ENCODE measurements around the gene MGAT5.

Gene MGAT5

GRCh38 chr2:134254824-134255223, 952 bp downstream of the MGAT5 start:
- DNase-seq (ENCODE audit: low read depth) = no peak

- DNase-seq (ENCODE audit: low read depth) = no peak
Measured at GRCh38 chr2:134256956-134257355, 3.1 kb downstream of the MGAT5 start.

DNA sequence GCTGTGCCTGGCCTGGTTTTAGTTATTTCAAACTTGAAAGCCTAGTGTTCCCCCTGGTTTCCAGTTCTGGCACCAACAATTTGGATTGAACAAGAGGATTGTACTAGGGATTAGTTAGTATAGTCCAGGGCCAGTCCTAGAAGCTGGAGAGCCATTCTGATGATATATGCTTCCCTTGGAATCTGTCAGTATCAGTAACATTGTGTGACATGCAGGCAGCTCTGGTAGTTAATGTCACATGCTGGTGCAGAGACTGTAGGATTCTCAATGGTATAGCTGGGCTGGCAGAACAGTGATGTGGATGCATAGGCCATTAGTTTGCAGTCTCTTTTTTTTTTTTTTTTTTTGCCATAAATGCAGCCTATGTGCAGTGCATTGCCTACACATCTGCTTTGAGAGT, 3.6 kb downstream of the MGAT5 start:
- no peak for DNase-seq (ENCODE audit: low read depth)

DNA sequence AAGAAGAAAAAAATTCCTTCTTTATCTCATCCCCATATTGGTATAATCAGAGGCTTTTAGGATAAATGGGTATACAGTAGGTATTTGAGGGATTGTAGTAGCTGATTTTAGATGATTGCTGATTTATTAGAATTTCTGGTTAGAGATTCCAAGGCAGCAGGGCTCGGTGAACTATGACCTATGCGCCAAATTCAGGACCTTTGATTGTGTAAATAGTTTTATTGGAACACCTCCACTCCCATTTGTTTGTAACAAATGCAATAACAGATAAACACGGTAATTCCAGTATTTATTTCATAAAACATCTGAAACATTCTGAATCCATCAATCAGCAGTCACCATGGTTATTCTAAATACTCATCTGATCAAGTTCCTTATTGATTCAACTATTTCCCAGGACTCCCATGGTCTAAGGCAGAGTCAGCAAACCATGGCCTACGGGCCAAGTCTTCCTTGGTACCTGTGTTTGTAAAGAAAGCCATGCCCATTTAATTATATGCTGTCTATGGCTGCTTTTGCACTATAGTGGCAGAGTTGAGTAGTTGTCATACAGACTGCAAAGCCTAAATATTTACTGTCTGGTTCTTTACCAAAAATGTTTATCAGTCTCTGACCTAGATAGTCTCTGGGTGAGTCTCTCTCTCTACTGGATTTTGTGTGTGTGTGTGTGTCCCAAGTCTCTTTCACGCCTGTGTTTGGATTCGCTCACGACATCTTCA, 4.3 kb downstream of the MGAT5 start:
- no peak for DNase-seq (ENCODE audit: low read depth)

GRCh38 chr2:134258684-134259388, 5.0 kb downstream of the MGAT5 start:
- peak; percentile 17 for DNase-seq (ENCODE audit: low read depth)

DNA sequence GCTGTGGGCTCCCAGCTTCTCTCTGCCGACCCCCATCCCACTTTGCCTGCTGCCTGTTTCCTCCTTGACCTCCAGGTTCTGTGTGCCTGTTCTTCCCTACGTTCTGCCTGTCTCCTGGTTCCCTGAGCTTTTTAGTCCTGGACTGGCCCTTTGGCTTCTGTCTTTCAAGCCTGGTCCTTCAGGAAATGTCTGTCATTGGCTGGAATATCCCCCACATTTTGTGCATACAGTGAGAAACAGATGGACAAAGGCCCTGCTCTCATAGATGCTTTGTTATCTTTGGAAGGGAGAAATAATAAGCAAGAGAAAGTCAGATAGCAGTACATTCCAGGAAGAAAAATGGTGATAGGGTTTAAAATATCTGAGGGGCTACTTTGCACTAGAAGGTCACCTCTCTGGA, 5.7 kb downstream of the MGAT5 start:
- no peak for DNase-seq (ENCODE audit: low read depth)

- DNase-seq (ENCODE audit: low read depth) = no peak
Measured at GRCh38 chr2:134259994-134260393, 6.1 kb downstream of the MGAT5 start.

DNA sequence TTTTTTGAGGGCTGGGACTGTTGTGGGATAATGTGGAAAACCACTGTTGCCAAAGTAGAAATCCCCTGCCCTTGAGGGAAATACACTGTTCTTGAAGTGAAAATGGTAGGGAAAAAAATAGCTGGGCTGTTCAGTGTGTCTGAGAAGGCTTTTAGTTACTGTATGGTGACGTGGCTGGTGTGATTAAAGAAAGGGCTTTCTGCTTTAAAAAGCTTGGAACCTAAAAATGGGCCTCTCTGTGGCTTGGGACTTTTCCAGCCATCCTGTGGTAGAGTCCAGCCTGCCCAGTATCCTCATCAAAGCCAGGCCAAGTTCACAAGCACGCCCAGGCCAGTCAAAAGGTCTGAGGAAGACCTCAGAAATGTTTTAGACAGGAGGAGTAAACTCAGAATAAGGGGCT, 6.8 kb downstream of the MGAT5 start:
- no peak for DNase-seq (ENCODE audit: low read depth)

DNA sequence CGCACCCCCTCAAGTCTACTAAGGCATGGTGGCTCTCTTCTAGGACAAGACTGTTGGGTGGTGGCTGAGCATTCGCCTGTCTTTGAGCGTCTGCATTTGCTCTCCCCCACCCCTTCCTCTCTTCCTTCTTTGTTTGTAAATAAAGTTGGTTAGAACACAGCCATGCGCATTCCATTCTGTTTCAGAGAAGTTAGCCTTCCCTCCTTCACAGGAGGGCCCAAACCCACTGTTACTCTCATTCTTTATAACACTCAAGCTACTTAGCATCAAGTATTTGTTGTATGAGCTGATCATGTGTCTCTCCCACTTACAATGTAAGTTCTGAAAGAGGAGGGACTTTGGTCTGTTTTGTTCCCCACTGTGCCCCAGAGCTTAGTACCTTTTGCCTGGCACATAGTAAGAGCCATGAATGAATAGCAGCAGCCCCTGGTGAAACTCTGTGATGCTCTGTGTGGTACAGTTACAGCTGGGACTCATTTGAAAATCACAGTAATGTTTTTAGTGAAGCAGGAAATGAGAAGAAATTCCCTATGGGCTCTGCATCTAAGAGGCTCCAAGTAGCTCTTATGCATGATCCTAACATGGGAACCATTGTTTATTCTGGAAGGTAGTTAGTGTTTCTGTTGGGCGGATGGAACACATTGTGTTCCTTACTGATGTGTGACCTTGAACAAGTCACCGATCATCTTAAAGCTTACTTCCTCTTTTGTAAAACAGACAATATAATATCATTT, 7.7 kb downstream of the MGAT5 start:
- DNase-seq (ENCODE audit: low read depth) = no peak

GRCh38 chr2:134262684-134263083, 8.8 kb downstream of the MGAT5 start:
- no peak for DNase-seq (ENCODE audit: low read depth)

DNA sequence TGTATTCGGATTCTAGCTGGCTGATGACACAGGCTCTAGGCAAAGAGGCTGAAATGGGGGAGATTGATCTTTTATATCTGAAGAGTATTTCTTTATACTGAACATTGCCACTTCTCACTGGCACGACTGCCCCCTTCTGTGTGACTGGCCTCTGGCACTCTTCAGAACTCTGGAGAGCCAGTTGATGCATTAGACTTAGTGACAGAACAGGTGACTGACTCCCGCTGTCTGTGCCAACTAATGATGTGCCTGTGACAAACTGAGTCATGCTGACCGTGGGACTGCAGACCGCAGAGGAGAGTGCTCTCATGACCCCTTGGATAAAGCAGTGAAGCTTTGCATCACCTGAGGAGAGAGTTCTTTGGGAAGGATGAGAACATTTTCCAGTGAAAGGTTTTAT, 14.4 kb downstream of the MGAT5 start:
- DNase-seq (ENCODE audit: low read depth) = no peak

GRCh38 chr2:134269230-134269629, 15.4 kb downstream of the MGAT5 start:
- no peak for DNase-seq (ENCODE audit: low read depth)

DNA sequence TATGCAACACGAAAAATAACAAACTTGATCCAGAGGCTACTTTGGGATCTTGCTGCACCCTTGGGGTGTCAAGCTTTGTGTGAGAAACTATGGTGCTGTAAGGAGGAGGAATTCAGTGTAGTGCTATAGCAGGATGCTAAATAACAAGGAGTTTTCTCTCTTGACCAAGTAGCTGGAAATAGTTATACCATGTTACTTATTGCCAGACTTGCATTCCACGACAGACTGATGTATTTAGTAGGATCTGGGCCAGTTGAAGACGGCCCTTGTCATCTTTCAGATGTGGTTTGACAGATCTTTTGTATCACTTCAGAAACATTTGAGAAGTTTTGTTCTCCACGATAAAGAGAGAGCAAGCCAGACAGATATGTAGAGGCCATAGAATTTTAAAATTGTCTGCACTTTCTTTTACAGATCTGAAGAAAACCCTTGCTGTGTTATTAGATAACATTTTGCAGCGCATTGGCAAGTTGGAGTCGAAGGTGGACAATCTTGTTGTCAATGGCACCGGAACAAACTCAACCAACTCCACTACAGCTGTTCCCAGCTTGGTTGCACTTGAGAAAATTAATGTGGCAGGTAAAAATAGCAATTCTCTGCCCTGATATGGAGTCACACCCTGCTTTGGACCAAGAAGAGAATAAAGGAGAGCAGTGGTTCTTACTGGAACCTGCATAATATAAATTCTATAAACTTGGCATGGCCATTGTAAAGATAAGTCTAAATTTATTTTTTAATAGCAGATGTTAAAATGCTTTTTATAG, 16.3 kb downstream of the MGAT5 start:
- no peak for DNase-seq (ENCODE audit: low read depth)

DNA sequence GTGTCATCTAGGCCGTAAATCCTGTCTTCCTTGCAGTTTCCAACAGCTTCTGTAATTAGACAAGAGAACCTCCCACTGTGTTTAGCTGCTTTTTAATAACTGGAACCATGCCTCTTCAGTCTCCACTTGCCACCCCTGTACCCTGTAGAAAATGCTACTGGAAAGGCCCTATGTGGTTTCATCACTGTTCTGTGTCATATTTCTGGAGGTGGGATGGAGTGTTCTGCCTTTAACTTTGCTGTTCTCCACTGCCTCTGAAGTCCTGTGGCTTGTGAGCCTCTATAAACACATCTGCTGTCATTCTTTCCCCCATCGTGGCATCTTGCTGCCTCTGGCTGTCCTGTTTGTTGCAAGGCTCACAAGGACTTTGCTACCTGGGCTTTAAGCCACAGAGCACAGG, 17.9 kb downstream of the MGAT5 start:
- DNase-seq (ENCODE audit: low read depth) = no peak

DNA sequence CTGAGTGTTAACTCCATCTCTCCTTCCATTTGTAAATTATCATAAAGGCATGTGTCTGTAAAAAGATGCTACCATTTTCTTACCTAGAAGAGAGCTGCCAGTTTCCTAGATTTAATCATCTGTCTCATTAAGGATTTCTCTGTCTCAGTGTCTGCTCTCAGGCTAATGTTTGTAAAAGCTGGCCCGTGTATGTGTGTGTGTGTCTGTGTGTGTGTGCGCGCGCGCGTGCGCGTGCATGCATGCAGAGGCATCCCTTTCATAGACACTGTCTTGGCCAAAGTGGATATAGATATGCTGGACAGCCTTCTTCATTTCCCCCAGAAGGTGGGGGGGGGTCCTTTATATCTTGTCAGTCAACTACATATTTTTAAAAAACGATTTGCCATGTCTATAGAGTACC, 18.9 kb downstream of the MGAT5 start:
- no peak for DNase-seq (ENCODE audit: low read depth)

DNA sequence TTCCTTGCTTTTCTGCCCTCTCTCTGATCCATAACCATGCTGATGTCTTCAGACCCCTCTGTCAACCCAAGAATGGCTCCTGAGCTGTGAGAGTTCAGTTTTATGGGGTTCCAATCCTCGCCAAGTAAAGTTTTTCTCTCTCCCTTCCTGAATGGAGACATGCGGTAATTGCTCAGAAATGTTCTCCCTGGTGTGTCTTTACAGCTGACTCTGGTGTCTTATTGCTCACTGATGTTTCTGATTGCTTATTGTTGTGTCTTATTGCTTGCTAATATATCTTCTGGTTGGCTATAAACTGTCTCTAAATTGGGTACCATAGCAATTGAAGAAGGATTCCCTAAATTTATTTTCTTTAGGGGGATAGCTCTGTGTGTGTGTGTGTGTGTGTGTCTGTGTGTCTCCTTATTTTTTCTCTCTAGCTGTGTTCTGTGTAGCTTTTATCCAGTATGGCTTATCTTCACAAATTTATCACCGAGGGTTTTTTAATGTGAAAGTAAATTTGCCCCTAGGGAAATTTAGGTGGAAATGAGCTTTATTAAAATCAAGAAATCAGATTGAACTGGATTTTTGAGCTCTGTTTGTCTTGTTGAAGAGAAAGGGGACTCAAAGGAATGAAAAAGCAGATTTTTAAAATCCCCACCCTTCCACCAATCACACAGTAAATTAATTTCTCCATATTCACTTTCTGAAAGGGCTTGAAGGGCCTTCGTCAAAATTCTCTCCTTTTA, 19.5 kb downstream of the MGAT5 start:
- no peak for DNase-seq (ENCODE audit: low read depth)

DNA sequence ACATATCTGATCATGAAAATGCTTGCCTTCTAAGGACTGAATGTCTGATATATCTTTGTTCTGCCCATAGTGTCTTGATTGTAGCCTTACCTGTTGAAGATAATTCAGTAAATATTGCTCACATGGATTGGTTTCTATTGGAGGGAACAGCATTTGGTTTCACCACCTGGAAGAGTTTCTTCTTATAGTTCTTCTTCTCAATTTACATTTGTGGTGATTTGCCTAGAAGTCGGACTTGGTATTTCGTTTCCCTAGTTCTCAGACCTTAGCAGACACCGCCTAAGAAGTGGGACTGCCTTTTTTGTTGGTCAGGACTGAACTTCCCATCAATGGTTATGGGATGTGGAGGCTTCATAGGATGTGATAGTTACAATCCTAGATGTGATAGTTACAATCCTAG, 20.2 kb downstream of the MGAT5 start:
- DNase-seq (ENCODE audit: low read depth) = no peak

DNA sequence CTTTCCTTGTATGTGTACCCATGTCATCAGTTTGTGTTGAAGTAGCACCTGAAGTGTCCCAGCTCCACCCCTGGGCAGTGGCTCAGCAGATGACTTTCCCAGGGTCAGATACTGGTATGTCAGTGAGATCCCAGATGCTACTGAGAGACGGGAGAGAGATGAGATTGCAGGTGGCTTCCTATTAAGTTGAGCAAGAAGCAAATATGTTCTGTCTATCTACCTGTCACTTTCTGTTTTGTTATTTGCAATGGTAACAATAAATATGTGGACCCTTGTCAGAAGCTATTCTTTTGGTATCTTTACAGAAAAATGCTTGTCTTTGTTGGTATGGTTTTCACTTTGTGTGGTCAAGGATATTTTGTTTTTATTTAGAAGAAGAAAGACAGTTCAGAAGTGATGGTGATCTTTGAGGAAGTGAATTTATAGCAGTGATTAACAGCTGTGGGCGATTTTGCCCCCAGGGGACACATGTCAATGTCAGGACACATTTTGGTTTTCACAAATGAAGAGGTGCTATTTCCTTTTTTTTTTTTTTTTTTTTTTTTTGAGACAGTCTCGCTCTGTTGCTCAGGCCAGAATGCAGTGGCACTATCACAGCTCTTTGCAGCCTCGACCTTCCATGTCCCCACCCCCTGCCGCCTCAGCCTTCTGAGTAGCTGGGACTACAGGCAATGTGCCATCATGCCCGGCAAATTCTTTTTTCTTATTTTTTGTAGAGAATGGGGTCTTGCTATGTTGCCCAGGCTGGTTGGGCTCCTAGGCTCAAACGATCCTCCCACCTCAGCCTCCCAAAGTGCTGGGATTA, 21.4 kb downstream of the MGAT5 start:
- DNase-seq (ENCODE audit: low read depth) = no peak

DNA sequence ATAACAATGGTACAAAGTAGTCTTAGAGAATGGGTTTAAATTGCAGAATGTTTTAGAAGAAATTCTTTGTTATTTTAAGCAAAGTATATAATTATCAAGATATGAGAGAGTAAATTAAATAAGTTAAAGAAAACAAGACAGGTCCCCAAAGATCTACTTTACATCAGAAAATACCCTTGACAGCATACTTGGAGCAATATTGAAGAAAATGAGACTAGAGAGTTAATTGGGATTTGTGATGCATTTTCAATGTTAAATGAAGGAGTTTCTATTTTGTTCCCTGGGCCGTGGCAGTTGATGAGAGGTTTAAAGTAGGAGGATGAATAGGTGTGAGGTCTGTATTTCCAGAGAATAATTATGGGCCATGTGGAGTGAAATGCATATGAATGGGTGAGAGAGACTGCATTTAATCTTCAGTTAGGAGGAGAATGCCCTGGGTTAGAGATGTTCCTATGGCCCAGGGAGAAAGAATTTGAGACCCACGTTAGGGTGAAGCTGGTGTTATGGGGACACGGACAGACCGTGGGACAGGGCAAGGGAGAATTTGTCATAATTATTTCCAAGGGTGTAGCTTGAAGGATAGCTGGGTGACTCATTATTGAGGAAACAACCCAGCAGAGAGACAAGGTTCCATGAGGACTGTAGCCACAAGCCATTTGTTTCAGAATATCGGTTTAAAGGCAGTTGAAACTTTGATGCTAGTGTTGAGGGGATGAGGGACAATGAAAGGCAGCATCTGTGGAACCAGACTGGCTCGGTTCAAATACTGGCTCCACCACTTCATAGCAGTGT, 22.7 kb downstream of the MGAT5 start:
- no peak for DNase-seq (ENCODE audit: low read depth)

- DNase-seq (ENCODE audit: low read depth) = no peak
Measured at GRCh38 chr2:134277223-134277622, 23.4 kb downstream of the MGAT5 start.

Data from stimulated activated CD8-positive, alpha-beta memory T cell treated with anti-CD3 and anti-CD28 coated beads, Interleukin-12 subunit alpha, Interleukin-12 subunit beta, amount 100 ng/mL, for 4 hours (primary cell).